Vagina (tissue), 2 donors: ENCODE data around the gene CAPN15.

Source experiments
- CTCF ChIP-seq, 3 experiments: fragments of 450-650 bp in 2 of 3; fragments of 200-600 bp in 1 of 3; sonication (generic) in 1 of 3; IDR thresholded peaks; one replicate each; pipeline ENCODE4 v1.5.1; 2017 to 2019; ENCODE audit warnings: antibody characterized with exemption in 3 of 3, mild to moderate bottlenecking in 2 of 3, moderate library complexity in 2 of 3
- POLR2A ChIP-seq, 2 donors: fragments of 450-650 bp; IDR thresholded peaks; one replicate each; pipeline ENCODE4 v1.6.1; 2017; ENCODE audit warnings: antibody characterized with exemption in 2 of 2, mild to moderate bottlenecking in 2 of 2, moderate library complexity in 2 of 2

- no peak for TF ChIP-seq POLR2A (IDR thresholded peaks at IDR 0.05)
- no peak for TF ChIP-seq CTCF (IDR thresholded peaks at IDR 0.05)
Observed at GRCh38 chr16:540645-541340, 13.3 kb downstream of the CAPN15 start.
